ENCODE measurements around the gene AHSG. TPM values are rescaled to one million over a fixed set of nuclear protein-coding genes. Genes with fewer than 3 reads are reported as not detected.

The AHSG gene
- total and polyA plus RNA-seq, 2 experiments from 2014 or later, result 0.10 to 0.18 TPM

GRCh38 chr3:186670155-186670554, 57.3 kb downstream of the AHSG start:
- H3K4me2 ChIP-seq, result no peak overlapping the region
- DNase-seq (ENCODE audit: low spot score) (no peak), ATAC-seq (no peak)
- H3K27ac Mint-ChIP-seq, result no peak overlapping the region
- no peaks in the 10 kb centered on the region; the same call in 2 of the 3 replicates for H3K9me3 Mint-ChIP-seq
- H3K4me1 ChIP-seq (ENCODE audit: insufficient read depth), result peaks cover 15% of the 10 kb centered on the region
- no peaks in the 10 kb centered on the region for H3K27me3 ChIP-seq (ENCODE audit: insufficient read depth)
- no peak overlapping the region for H3K4me3 ChIP-seq
- H3K27ac ChIP-seq (ENCODE audit: low read depth), result no peak overlapping the region
- H3K79me2 ChIP-seq (replicated peaks; ENCODE audit: insufficient read depth), result no peaks in the 10 kb centered on the region
- H3K36me3 ChIP-seq (ENCODE audit: insufficient read depth), result no peaks in the 10 kb centered on the region; the same call in 1 of the 2 replicates
- peaks cover 5% of the 10 kb centered on the region for H3K27me3 Mint-ChIP-seq (ENCODE audit: insufficient read depth, low read depth, poor library complexity)
- H3F3A ChIP-seq (replicated peaks; ENCODE audit: low read depth), result no peaks in the 10 kb centered on the region
- TF ChIP-seq ZNF462 (CRISPR knock-in tag; IDR thresholded peaks at IDR 0.05) (no peak), EZH2phosphoT487 (IDR thresholded peaks at IDR 0.05; ENCODE audit: unreplicated experiment) (no peak), JUNB (IDR thresholded peaks at IDR 0.05; ENCODE audit: unreplicated experiment) (no peak), REST (IDR thresholded peaks at IDR 0.05; ENCODE audit: unreplicated experiment) (no peak), NANOG (IDR thresholded peaks at IDR 0.05; ENCODE audit: borderline replicate concordance) (no peak), ZNF331 (CRISPR knock-in tag; IDR thresholded peaks at IDR 0.05; ENCODE audit: low read depth) (no peak), ETS1 (IDR thresholded peaks at IDR 0.05) (no peak), STAT1 (IDR thresholded peaks at IDR 0.05; ENCODE audit: unreplicated experiment) (no peak), ZNF114 (CRISPR knock-in tag; IDR thresholded peaks at IDR 0.05) (no peak), POLR2AphosphoS5 (IDR thresholded peaks at IDR 0.05; ENCODE audit: low read depth) (no peak), EZH2 (IDR thresholded peaks at IDR 0.05; ENCODE audit: low read depth, unreplicated experiment) (no peak), CTCF (conservative IDR thresholded peaks at IDR 0.05; ENCODE audit: low read depth in 2 of 2) (no peak), CREB1 (CRISPR knock-in tag; IDR thresholded peaks at IDR 0.05; ENCODE audit: low read depth) (no peak)
- no peaks in the 10 kb centered on the region for H4K20me1 ChIP-seq (replicated peaks; ENCODE audit: insufficient read depth)
- peaks cover 18% of the 10 kb centered on the region for H3K4me1 Mint-ChIP-seq
- H3K36me3 Mint-ChIP-seq (ENCODE audit: low read depth), result no peaks in the 10 kb centered on the region
- H3K4me3 Mint-ChIP-seq, result no peak overlapping the region
- H2AFZ ChIP-seq, result no peak overlapping the region
- H3K9me2 ChIP-seq (ENCODE audit: insufficient read depth), result peaks cover 25% of the 10 kb centered on the region
